GOT3 (cell line): Measurements from ENCODE around the gene METRNL.
"Not testable (repeated sequence)": the region's sequence is repeated elsewhere in the genome, so short reads cannot be mapped to it uniquely, and the experiment has no call there.

ENCODE experiments used
- DNase-seq: peaks from one replicate; lab custom pipeline; 2025; ENCODE audit warnings: mixed read lengths; lab: John Stamatoyannopoulos, UW

The METRNL gene

GRCh38 chr17:83122834-83123233, 43.4 kb downstream of the METRNL start:
- no peak for DNase-seq

- DNase-seq: no peak
Observed at GRCh38 chr17:83123896-83124801, 44.7 kb downstream of the METRNL start.

- no peak for DNase-seq
Observed at GRCh38 chr17:83124871-83125514, 45.6 kb downstream of the METRNL start.

- no peak for DNase-seq
Observed at GRCh38 chr17:83125515-83126274, 46.3 kb downstream of the METRNL start.

- DNase-seq: no peak
Observed at GRCh38 chr17:83126275-83126811, 46.9 kb downstream of the METRNL start.

- DNase-seq: no peak
Observed at GRCh38 chr17:83127431-83128160, 48.2 kb downstream of the METRNL start.

- no peak for DNase-seq
Observed at GRCh38 chr17:83128306-83129240, 49.2 kb downstream of the METRNL start.

- DNase-seq: no peak
Observed at GRCh38 chr17:83129676-83130075, 50.3 kb downstream of the METRNL start.

GRCh38 chr17:83131401-83132011, 52.1 kb downstream of the METRNL start:
- DNase-seq: no peak

GRCh38 chr17:83132251-83133081, 53.1 kb downstream of the METRNL start:
- DNase-seq: no peak

- no peak for DNase-seq
Observed at GRCh38 chr17:83133302-83134121, 54.1 kb downstream of the METRNL start.

- DNase-seq: not testable (repeated sequence)
Observed at GRCh38 chr17:83134456-83134855, 55.0 kb downstream of the METRNL start.

GRCh38 chr17:83135692-83136091, 56.3 kb downstream of the METRNL start:
- DNase-seq: no peak

- no peak for DNase-seq
Observed at GRCh38 chr17:83136156-83136555, 56.7 kb downstream of the METRNL start.

- DNase-seq: no peak
Observed at GRCh38 chr17:83136931-83137330, 57.5 kb downstream of the METRNL start.

GRCh38 chr17:83137523-83137922, 58.1 kb downstream of the METRNL start:
- DNase-seq: no peak

- no peak for DNase-seq
Observed at GRCh38 chr17:83138820-83139219, 59.4 kb downstream of the METRNL start.
